A549 (cell line): ENCODE results near the gene HIVEP1. TPM values are rescaled to one million over a fixed set of nuclear protein-coding genes. Genes with fewer than 3 reads are reported as not detected.

Experiments
- ATAC-seq, 2 experiments: fragments of 200-7000 bp in 1 of 2; fragments of >200 bp in 1 of 2; cut with Nextera tagmentation in 1 of 2; cut with Tn5 transposase in 1 of 2; 3 replicates each; pipeline versions ENCODE4 v1.8.0 to v1.9.1; 2018 to 2020; ENCODE audit warnings: mild to moderate bottlenecking in 1 of 2, moderate library complexity in 1 of 2
- CTCF ChIA-PET: fragments of 300-600 bp; sonication (Branson Sonifier 250); formaldehyde crosslinking; extraction: SDS; loops from one replicate; lab custom pipeline; 2021; ENCODE audit warnings: antibody characterized with exemption, inconsistent platforms; lab: Yijun Ruan, JAX
- POLR2A ChIA-PET: fragments of 350-600 bp; formaldehyde crosslinking; extraction: SDS; loops from one replicate; lab custom pipeline; 2021; ENCODE audit warnings: antibody characterized with exemption, inconsistent platforms; lab: Yijun Ruan, JAX
- DNase-seq, 2 experiments: peaks; one replicate each; pipeline versions ENCODE4 v3.0.0 to v3.0.0-alpha.2; 2011 to 2016; ENCODE audit warnings: low read depth in 1 of 2, low spot score in 1 of 2
- FAIRE-seq: peaks from 2 replicates; lab custom pipeline; 2011; peaks lifted over from hg19 to GRCh38; lab: Jason Lieb, UNC
- H3K27ac ChIP-seq, 2 experiments: fragments of >200 bp; sonication (Bioruptor Twin); formaldehyde crosslinking; 3 replicates each; pipeline ENCODE4 v1.5.1; 2016 to 2017
- H3K4me1 ChIP-seq: fragments of >200 bp; sonication (Bioruptor Twin); formaldehyde crosslinking; 3 replicates; pipeline ENCODE4 v1.6.1; 2016
- H3K4me2 ChIP-seq: fragments of >200 bp; sonication (Bioruptor Twin); formaldehyde crosslinking; 3 replicates; pipeline ENCODE4 v1.6.1; 2016
- H3K4me3 ChIP-seq: fragments of >200 bp; sonication (Bioruptor Twin); formaldehyde crosslinking; 3 replicates; pipeline ENCODE4 v1.5.1; 2016
- H3K9me3 ChIP-seq: fragments of >200 bp; sonication (Bioruptor Twin); formaldehyde crosslinking; 3 replicates; pipeline ENCODE4 v1.6.1; 2016
- BCL3 ChIP-seq: fragments of >200 bp; sonication (Bioruptor Twin); formaldehyde crosslinking; IDR thresholded peaks from 3 replicates; pipeline ENCODE4 v1.6.1; 2016
- EHMT2 ChIP-seq: fragments of 200-600 bp; sonication (generic); IDR thresholded peaks from 2 replicates; pipeline ENCODE4 v1.6.1; 2016; ENCODE audit warnings: antibody characterized with exemption, low read depth, mild to moderate bottlenecking, moderate library complexity
- EP300 ChIP-seq, 2 experiments: fragments of >200 bp; sonication (Bioruptor Twin); formaldehyde crosslinking; IDR thresholded peaks; 2 replicates in 1 of 2; 3 replicates in 1 of 2; pipeline ENCODE4 v1.6.1; 2016 to 2017
- ESRRA ChIP-seq: fragments of 150-350 bp; IDR thresholded peaks from 2 replicates; pipeline ENCODE4 v1.6.1; 2014; ENCODE audit warnings: mild to moderate bottlenecking, low read length, borderline replicate concordance
- FOSB ChIP-seq: fragments of 250-450 bp; sonication (Bioruptor Pico); IDR thresholded peaks from 2 replicates; pipeline ENCODE4 v1.5.0; 2020; ENCODE audit warnings: mild to moderate bottlenecking, moderate library complexity
- HEYL ChIP-seq: fragments of 250-450 bp; sonication (Bioruptor Pico); IDR thresholded peaks from 2 replicates; pipeline ENCODE4 v1.8.0; 2021; ENCODE audit warnings: mild to moderate bottlenecking, moderate library complexity
- HOXA7 ChIP-seq: fragments of 250-450 bp; sonication (Bioruptor Pico); IDR thresholded peaks from 2 replicates; pipeline ENCODE4 v1.5.0; 2020; ENCODE audit warnings: mild to moderate bottlenecking, moderate library complexity
- HOXB13 ChIP-seq: fragments of 250-450 bp; sonication (Bioruptor Pico); IDR thresholded peaks from 2 replicates; pipeline ENCODE4 v1.5.0; 2020; ENCODE audit warnings: low read depth, mild to moderate bottlenecking, moderate library complexity
- JUNB ChIP-seq: fragments of >200 bp; sonication (Bioruptor Twin); formaldehyde crosslinking; IDR thresholded peaks from 2 replicates; pipeline ENCODE4 v1.6.1; 2016
- KDM5A ChIP-seq: fragments of 200-600 bp; sonication (generic); IDR thresholded peaks from 2 replicates; pipeline ENCODE4 v1.6.1; 2016; ENCODE audit warnings: antibody characterized with exemption, mild to moderate bottlenecking
- MAFK ChIP-seq: fragments of 450-650 bp; IDR thresholded peaks from 2 replicates; pipeline ENCODE4 v1.6.1; 2014; ENCODE audit not compliant: partially characterized antibody
- POLR2AphosphoS2 ChIP-seq: conservative IDR thresholded peaks from 2 replicates; pipeline ENCODE4 v1.6.1; 2012; ENCODE audit warnings: low read length, improper control_type of control experiment, inconsistent platforms
- RAD21 ChIP-seq, 2 experiments: fragments of >200 bp in 1 of 2; sonication (Bioruptor Twin) in 1 of 2; formaldehyde crosslinking in 1 of 2; IDR thresholded peaks in 1 of 2; conservative IDR thresholded peaks in 1 of 2; 2 replicates in 1 of 2; 3 replicates in 1 of 2; pipeline ENCODE4 v1.6.1; 2012 to 2018; ENCODE audit warnings: inconsistent platforms in 1 of 2
- RNF2 ChIP-seq: fragments of 200-600 bp; sonication (generic); IDR thresholded peaks from 2 replicates; pipeline ENCODE4 v1.6.1; 2016; ENCODE audit warnings: low read depth, mild to moderate bottlenecking, antibody characterized with exemption, moderate library complexity, borderline replicate concordance
- SMC3 ChIP-seq: fragments of >200 bp; sonication (Bioruptor Twin); formaldehyde crosslinking; IDR thresholded peaks from 3 replicates; pipeline ENCODE4 v1.6.1; 2018; ENCODE audit warnings: inconsistent platforms
- SREBF2 ChIP-seq: fragments of 450-650 bp; IDR thresholded peaks from 2 replicates; pipeline ENCODE4 v1.6.1; 2014; ENCODE audit warnings: mild to moderate bottlenecking, moderate library complexity
- ZC3H11A ChIP-seq: fragments of 450-650 bp; IDR thresholded peaks from 2 replicates; pipeline ENCODE4 v1.6.1; 2014; ENCODE audit warnings: antibody characterized with exemption, mild to moderate bottlenecking
- WGBS: methylation state at CpG from one replicate; pipeline ENCODE4 v1.1.6; 2017; ENCODE audit errors: missing lambda C conversion rate; 5-methylcytosine and 5-hydroxymethylcytosine counted together
- polyA plus RNA-seq, 4 experiments: library from polyadenylated mRNA; depleted of rRNA in 3 of 4; stranded (reverse); fragments of >200 nt; fragmentation: RNase III in 1 of 4; extraction: RNeasy Plus Mini Kit Qiagen cat#74134 plus additional on column Dnase treatment in 1 of 4; gene quantifications; 2 replicates in 3 of 4; 3 replicates in 1 of 4; pipeline ENCODE4 v1.2.3, GENCODE V29; 2011 to 2017
- TF ChIP-seq, protein P1 (sequence below): fragments of 200-600 bp; sonication (generic); IDR thresholded peaks from 2 replicates; pipeline ENCODE4 v1.6.1; 2016; ENCODE audit warnings: antibody characterized with exemption, mild to moderate bottlenecking, moderate library complexity
- TF ChIP-seq, protein P2 (sequence below): IDR thresholded peaks from 2 replicates; pipeline ENCODE4 v1.6.1; 2012; ENCODE audit warnings: low read depth, borderline replicate concordance
- TF ChIP-seq, protein P3 (sequence below): IDR thresholded peaks from 2 replicates; pipeline ENCODE4 v1.6.1; 2012

Gene HIVEP1
- polyA plus RNA-seq, 2 of the 4 experiments (the other 2 are of a cell fraction): 5.8 to 10.5 TPM

- Histone ChIP-seq H3K27ac (no peak overlapping the region), H3K4me2 (no peak overlapping the region), H3K4me1 (peaks cover 18% of the 10 kb centered on the region; the same call in 2 of the 3 replicates), H3K4me3 (no peak overlapping the region), H3K9me3 (no peaks in the 10 kb centered on the region)
- ATAC-seq (no peak), DNase-seq (no peak), FAIRE-seq (no peak)
- ChIA-PET CTCF (no interaction called here), POLR2A (no interaction called here)
- 66% methylated on average over 2 of the region's 2 CpGs for WGBS
- TF ChIP-seq RAD21 (conservative IDR thresholded peaks at IDR 0.05 in 1 of 2, IDR thresholded peaks at IDR 0.05 in 1 of 2): no peak
- TF ChIP-seq, protein P1, sequence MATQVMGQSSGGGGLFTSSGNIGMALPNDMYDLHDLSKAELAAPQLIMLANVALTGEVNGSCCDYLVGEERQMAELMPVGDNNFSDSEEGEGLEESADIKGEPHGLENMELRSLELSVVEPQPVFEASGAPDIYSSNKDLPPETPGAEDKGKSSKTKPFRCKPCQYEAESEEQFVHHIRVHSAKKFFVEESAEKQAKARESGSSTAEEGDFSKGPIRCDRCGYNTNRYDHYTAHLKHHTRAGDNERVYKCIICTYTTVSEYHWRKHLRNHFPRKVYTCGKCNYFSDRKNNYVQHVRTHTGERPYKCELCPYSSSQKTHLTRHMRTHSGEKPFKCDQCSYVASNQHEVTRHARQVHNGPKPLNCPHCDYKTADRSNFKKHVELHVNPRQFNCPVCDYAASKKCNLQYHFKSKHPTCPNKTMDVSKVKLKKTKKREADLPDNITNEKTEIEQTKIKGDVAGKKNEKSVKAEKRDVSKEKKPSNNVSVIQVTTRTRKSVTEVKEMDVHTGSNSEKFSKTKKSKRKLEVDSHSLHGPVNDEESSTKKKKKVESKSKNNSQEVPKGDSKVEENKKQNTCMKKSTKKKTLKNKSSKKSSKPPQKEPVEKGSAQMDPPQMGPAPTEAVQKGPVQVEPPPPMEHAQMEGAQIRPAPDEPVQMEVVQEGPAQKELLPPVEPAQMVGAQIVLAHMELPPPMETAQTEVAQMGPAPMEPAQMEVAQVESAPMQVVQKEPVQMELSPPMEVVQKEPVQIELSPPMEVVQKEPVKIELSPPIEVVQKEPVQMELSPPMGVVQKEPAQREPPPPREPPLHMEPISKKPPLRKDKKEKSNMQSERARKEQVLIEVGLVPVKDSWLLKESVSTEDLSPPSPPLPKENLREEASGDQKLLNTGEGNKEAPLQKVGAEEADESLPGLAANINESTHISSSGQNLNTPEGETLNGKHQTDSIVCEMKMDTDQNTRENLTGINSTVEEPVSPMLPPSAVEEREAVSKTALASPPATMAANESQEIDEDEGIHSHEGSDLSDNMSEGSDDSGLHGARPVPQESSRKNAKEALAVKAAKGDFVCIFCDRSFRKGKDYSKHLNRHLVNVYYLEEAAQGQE: no peak
- TF ChIP-seq ESRRA: no peak
- TF ChIP-seq HEYL (CRISPR knock-in tag): no peak
- TF ChIP-seq KDM5A: no peak
- TF ChIP-seq ZC3H11A: no peak
- no peak for TF ChIP-seq SREBF2
- no peak for TF ChIP-seq HOXB13 (CRISPR knock-in tag)
- TF ChIP-seq SMC3: no peak
- no peak for TF ChIP-seq EHMT2
- TF ChIP-seq, protein P2, sequence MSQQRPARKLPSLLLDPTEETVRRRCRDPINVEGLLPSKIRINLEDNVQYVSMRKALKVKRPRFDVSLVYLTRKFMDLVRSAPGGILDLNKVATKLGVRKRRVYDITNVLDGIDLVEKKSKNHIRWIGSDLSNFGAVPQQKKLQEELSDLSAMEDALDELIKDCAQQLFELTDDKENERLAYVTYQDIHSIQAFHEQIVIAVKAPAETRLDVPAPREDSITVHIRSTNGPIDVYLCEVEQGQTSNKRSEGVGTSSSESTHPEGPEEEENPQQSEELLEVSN: no peak
- no peak for TF ChIP-seq BCL3
- no peak for TF ChIP-seq RNF2
- no peak for TF ChIP-seq FOSB (CRISPR knock-in tag)
- TF ChIP-seq, protein P3, sequence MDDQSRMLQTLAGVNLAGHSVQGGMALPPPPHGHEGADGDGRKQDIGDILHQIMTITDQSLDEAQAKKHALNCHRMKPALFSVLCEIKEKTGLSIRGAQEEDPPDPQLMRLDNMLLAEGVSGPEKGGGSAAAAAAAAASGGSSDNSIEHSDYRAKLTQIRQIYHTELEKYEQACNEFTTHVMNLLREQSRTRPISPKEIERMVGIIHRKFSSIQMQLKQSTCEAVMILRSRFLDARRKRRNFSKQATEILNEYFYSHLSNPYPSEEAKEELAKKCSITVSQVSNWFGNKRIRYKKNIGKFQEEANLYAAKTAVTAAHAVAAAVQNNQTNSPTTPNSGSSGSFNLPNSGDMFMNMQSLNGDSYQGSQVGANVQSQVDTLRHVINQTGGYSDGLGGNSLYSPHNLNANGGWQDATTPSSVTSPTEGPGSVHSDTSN: no peak
- no peak for TF ChIP-seq EP300 (IDR thresholded peaks at IDR 0.05)
Measured at GRCh38 chr6:12048609-12049008, 36.5 kb downstream of the HIVEP1 start.

DNA sequence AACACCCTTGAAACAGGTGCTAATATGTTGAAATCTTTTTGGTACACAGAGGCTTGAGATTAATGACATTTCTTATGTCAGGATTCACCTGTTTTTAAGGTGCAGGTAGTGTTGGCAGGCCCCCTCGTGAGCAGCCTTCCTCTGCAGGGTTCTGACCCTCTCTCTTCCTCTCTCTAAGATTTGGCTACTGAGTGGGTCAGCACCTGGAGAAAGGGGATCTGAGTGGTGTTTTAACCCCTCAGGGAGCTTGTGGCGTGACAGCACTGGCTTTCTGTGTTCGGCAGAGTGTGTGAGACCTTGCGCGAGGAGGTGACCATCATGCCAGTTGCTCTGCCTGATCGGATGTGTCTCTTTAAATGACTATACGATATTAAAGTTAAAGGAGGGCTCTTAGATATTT, 37.1 kb downstream of the HIVEP1 start:
- WGBS: 87% methylated on average over 7 of the region's 7 CpGs
- no peak for FAIRE-seq
- Histone ChIP-seq H3K9me3 (no peaks in the 10 kb centered on the region), H3K4me1 (peaks cover 17% of the 10 kb centered on the region; the same call in 2 of the 3 replicates), H3K4me3 (no peak overlapping the region), H3K4me2 (no peak overlapping the region)
- no peak for DNase-seq
- no peak for ATAC-seq
- POLR2A ChIA-PET: no interaction called here
- TF ChIP-seq MAFK (no peak), JUNB (no peak), HEYL (CRISPR knock-in tag) (no peak), POLR2AphosphoS2 (no peak), ESRRA (no peak), HOXA7 (CRISPR knock-in tag) (no peak)
- TF ChIP-seq, all 56 proteins: peak for 0
- H3K27ac ChIP-seq: no peak overlapping the region
- CTCF ChIA-PET: no interaction called here
